Smooth muscle cell (in vitro differentiated cells): Measurements from ENCODE around the gene DLX2. TPM values are rescaled to one million over a fixed set of nuclear protein-coding genes. Genes with fewer than 3 reads are reported as not detected.
"Not testable (repeated sequence)": the region's sequence is repeated elsewhere in the genome, so short reads cannot be mapped to it uniquely, and the experiment has no call there.

Source experiments
- DNase-seq: peaks from one replicate; lab custom pipeline; 2025; ENCODE audit not compliant: unreplicated experiment; lab: John Stamatoyannopoulos, UW
- H2AFZ ChIP-seq: fragments of 200-600 bp; sonication (generic); 2 replicates; pipeline ENCODE4 v1.6.0; 2016; ENCODE audit warnings: antibody characterized with exemption, low read depth, mild to moderate bottlenecking
- H3F3A ChIP-seq: fragments of 200-600 bp; sonication (generic); 2 replicates; pipeline ENCODE4 v1.6.0; 2017; ENCODE audit warnings: antibody characterized with exemption, low read depth
- H3K27ac ChIP-seq: fragments of 200-600 bp; sonication (generic); 2 replicates; pipeline ENCODE4 v1.5.1; 2016; ENCODE audit warnings: low read depth, mild to moderate bottlenecking
- H3K27me3 ChIP-seq: fragments of 200-600 bp; sonication (generic); 2 replicates; pipeline ENCODE4 v1.6.1; 2016; ENCODE audit warnings: low read depth, mild to moderate bottlenecking
- H3K36me3 ChIP-seq: fragments of 200-600 bp; sonication (generic); 2 replicates; pipeline ENCODE4 v1.5.1; 2016; ENCODE audit warnings: low read depth
- H3K4me1 ChIP-seq: fragments of 200-600 bp; sonication (generic); 2 replicates; pipeline ENCODE4 v1.5.1; 2016; ENCODE audit warnings: low read depth
- H3K4me2 ChIP-seq: fragments of 200-600 bp; sonication (generic); 2 replicates; pipeline ENCODE4 v1.6.0; 2016; ENCODE audit warnings: mild to moderate bottlenecking
- H3K4me3 ChIP-seq: fragments of 200-600 bp; sonication (generic); 2 replicates; pipeline ENCODE4 v1.5.1; 2016; ENCODE audit warnings: mild to moderate bottlenecking
- H3K79me2 ChIP-seq: fragments of 200-600 bp; sonication (generic); 2 replicates; pipeline ENCODE4 v1.6.0; 2016; ENCODE audit warnings: low read depth, mild to moderate bottlenecking
- H3K9ac ChIP-seq: fragments of 200-600 bp; sonication (generic); 2 replicates; pipeline ENCODE4 v1.6.0; 2016; ENCODE audit warnings: low read depth
- H3K9me3 ChIP-seq: fragments of 200-600 bp; sonication (generic); replicated peaks from 2 replicates; pipeline ENCODE4 v1.5.1; 2016; ENCODE audit warnings: low read depth
- H4K20me1 ChIP-seq: fragments of 200-600 bp; sonication (generic); 2 replicates; pipeline ENCODE4 v1.6.0; 2016; ENCODE audit warnings: low read depth
- WGBS: methylation state at CpG from one replicate; pipeline ENCODE4 v1.1.7; 2016; ENCODE audit warnings: low lambda C conversion rate; 5-methylcytosine and 5-hydroxymethylcytosine counted together
- polyA plus RNA-seq: library from polyadenylated mRNA; unstranded; fragments of >200 nt; fragmentation: Nextera tagmentation; extraction: Ambion mirVana; gene quantifications from 2 replicates; pipeline ENCODE4 v1.2.1, GENCODE V29; 2016
- total RNA-seq: library from RNA; depleted of rRNA; stranded (reverse); fragments of >200 nt; gene quantifications from 2 replicates; pipeline ENCODE4 v1.2.3, GENCODE V29; 2014
- TF ChIP-seq, protein P1 (sequence below): fragments of 200-600 bp; sonication (generic); IDR thresholded peaks from 2 replicates; pipeline ENCODE4 v1.5.1; 2017; ENCODE audit warnings: borderline replicate concordance, mild to moderate bottlenecking, antibody characterized with exemption; ENCODE audit not compliant: insufficient read depth, poor library complexity, severe bottlenecking

The DLX2 gene
- total and polyA plus RNA-seq, 2 experiments from 2014 or later, result 1.9 TPM

GRCh38 chr2:172070936-172071335, 31.8 kb downstream of the DLX2 start:
- WGBS, result 74% methylated on average over 1 of the region's 1 CpG
- Histone ChIP-seq H3K4me3 (no peak overlapping the region), H3K27me3 (peaks cover 15% of the 10 kb centered on the region), H3F3A (no peaks in the 10 kb centered on the region), H2AFZ (no peak overlapping the region), H3K9ac (no peak overlapping the region), H3K4me2 (no peak overlapping the region), H3K27ac (no peak overlapping the region), H3K4me1 (no peaks in the 10 kb centered on the region), H3K36me3 (no peaks in the 10 kb centered on the region), H3K9me3 (no peaks in the 10 kb centered on the region), H4K20me1 (no peaks in the 10 kb centered on the region), H3K79me2 (no peaks in the 10 kb centered on the region)
- no peak for DNase-seq
- TF ChIP-seq, protein P1, sequence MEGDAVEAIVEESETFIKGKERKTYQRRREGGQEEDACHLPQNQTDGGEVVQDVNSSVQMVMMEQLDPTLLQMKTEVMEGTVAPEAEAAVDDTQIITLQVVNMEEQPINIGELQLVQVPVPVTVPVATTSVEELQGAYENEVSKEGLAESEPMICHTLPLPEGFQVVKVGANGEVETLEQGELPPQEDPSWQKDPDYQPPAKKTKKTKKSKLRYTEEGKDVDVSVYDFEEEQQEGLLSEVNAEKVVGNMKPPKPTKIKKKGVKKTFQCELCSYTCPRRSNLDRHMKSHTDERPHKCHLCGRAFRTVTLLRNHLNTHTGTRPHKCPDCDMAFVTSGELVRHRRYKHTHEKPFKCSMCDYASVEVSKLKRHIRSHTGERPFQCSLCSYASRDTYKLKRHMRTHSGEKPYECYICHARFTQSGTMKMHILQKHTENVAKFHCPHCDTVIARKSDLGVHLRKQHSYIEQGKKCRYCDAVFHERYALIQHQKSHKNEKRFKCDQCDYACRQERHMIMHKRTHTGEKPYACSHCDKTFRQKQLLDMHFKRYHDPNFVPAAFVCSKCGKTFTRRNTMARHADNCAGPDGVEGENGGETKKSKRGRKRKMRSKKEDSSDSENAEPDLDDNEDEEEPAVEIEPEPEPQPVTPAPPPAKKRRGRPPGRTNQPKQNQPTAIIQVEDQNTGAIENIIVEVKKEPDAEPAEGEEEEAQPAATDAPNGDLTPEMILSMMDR, result no peak

DNA sequence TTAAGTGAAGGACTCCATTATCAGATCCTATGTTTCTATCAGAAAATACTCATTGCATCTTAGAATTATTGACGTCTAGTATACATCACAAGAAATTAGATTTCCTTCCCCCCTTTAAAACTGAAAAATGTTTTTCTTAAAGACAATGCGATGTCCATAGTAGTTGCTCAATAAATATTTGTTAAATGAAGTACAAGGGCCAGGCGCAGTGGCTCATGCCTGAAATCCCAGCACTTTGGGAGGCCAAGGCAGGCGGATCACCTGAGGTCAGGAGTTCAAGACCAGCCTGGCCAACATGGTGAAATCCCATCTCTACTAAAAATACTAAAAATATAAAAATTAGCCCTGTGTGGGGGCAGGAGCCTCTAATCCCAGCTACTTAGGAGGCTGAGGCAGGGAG, 34.8 kb downstream of the DLX2 start:
- not testable (repeated sequence) for H3K4me3 ChIP-seq, H4K20me1 ChIP-seq, H3K27ac ChIP-seq, H3K36me3 ChIP-seq, DNase-seq, H3K27me3 ChIP-seq, H3K4me2 ChIP-seq, H2AFZ ChIP-seq, H3K4me1 ChIP-seq, H3F3A ChIP-seq, H3K9me3 ChIP-seq, H3K9ac ChIP-seq, H3K79me2 ChIP-seq
- 94% methylated on average over 4 of the region's 4 CpGs for WGBS

DNA sequence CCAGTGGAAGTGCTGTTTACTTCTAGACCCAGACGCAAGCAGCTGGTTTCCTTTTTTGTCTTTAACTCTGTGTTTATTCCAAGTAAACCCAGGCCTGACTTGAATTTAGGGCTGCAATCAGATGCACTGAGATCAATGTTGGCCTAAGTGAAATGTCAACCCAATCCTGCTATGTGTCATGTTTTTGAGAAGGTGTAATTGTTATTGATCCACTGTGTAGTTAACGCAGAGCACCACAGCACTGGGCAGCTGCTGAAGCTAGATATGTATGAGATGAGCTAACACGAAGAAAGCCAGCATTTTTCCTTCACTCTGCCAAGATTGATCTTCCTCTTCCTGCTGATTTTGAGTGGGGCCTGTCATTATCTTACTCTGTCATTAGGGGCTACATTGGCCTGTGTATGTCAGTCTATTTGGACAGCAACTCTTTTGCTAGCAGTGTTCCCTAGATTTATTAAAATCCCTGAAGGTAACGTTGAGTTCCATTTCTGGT, 36.3 kb downstream of the DLX2 start:
- no peaks in the 10 kb centered on the region for H3F3A ChIP-seq
- no peaks in the 10 kb centered on the region for H3K4me1 ChIP-seq
- no peaks in the 10 kb centered on the region for H3K9me3 ChIP-seq
- no peaks in the 10 kb centered on the region for H3K36me3 ChIP-seq
- H3K79me2 ChIP-seq, result no peaks in the 10 kb centered on the region
- no peak for DNase-seq
- TF ChIP-seq, protein P1, result no peak
- no peak overlapping the region for H2AFZ ChIP-seq
- H3K27me3 ChIP-seq, result no peaks in the 10 kb centered on the region
- no peak overlapping the region for H3K4me2 ChIP-seq
- H3K4me3 ChIP-seq, result no peak overlapping the region
- H4K20me1 ChIP-seq, result no peaks in the 10 kb centered on the region
- H3K27ac ChIP-seq, result no peak overlapping the region
- 65% methylated on average over 4 of the region's 4 CpGs for WGBS
- no peak overlapping the region for H3K9ac ChIP-seq

DNA sequence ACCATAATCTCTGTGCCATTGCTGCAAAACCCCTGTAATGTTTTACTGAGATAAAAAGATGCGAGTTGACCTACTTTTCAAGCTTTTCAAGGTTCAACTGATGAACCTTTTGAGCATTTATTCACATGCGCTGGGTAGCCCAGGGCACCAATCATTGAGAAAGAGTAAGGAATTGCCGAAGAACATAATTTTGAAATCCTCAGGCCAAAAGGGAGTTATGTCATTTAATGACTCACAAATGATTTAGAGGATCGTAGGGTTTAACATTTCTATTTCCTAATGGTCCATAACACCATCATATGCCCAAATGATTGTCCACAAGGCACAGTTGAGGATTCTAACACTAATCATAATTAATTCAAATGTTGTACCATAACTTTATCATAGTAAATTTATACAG, 37.6 kb downstream of the DLX2 start:
- DNase-seq, result no peak
- Histone ChIP-seq H2AFZ (no peak overlapping the region), H4K20me1 (no peaks in the 10 kb centered on the region), H3K4me3 (no peak overlapping the region), H3K79me2 (no peaks in the 10 kb centered on the region), H3K4me2 (no peak overlapping the region), H3K27ac (no peak overlapping the region), H3K36me3 (no peaks in the 10 kb centered on the region), H3K4me1 (no peaks in the 10 kb centered on the region), H3F3A (no peaks in the 10 kb centered on the region), H3K9me3 (no peaks in the 10 kb centered on the region), H3K9ac (no peak overlapping the region), H3K27me3 (no peaks in the 10 kb centered on the region)
- WGBS, result 95% methylated on average over 4 of the region's 4 CpGs
- TF ChIP-seq, protein P1, result no peak
